CD8-positive, alpha-beta memory T cell (primary cell): ENCODE data around the gene RDX. TPM values are rescaled to one million over a fixed set of nuclear protein-coding genes. Genes with fewer than 3 reads are reported as not detected.

ENCODE experiments used
- CTCF ChIA-PET: fragments of 350-600 bp; sonication (Branson Sonifier 250); formaldehyde crosslinking; loops from one replicate; lab custom pipeline; 2021; ENCODE audit warnings: antibody characterized with exemption; lab: Charles Lee
- POLR2A ChIA-PET: fragments of 350-600 bp; sonication (Branson Sonifier 250); formaldehyde crosslinking; loops from one replicate; lab custom pipeline; 2021; ENCODE audit warnings: antibody characterized with exemption; lab: Charles Lee
- DNase-seq, 5 donors: peaks; one replicate each; pipeline versions ENCODE4 v3.0.0 to v3.0.0-alpha.2; 2020 to 2022; ENCODE audit warnings: mixed read lengths in 1 of 5
- H3K27ac ChIP-seq: one replicate; pipeline ENCODE4 v1.7.0; 2013; ENCODE audit warnings: low read depth, mild to moderate bottlenecking, low read length, moderate library complexity
- H3K27me3 ChIP-seq: 2 replicates; pipeline ENCODE4 v1.7.0; 2013; ENCODE audit warnings: low read length, mild to moderate bottlenecking; ENCODE audit not compliant: insufficient read depth, poor library complexity, severe bottlenecking
- H3K36me3 ChIP-seq: 2 replicates; pipeline ENCODE4 v1.7.0; 2013; ENCODE audit warnings: mild to moderate bottlenecking, low read length, moderate library complexity; ENCODE audit not compliant: insufficient read depth
- H3K4me1 ChIP-seq: 2 replicates; pipeline ENCODE4 v1.7.0; 2013; ENCODE audit warnings: mild to moderate bottlenecking, low read length, moderate library complexity; ENCODE audit not compliant: insufficient read depth
- H3K4me3 ChIP-seq: 2 replicates; pipeline ENCODE4 v1.7.0; 2013; ENCODE audit warnings: mild to moderate bottlenecking, low read length
- H3K9me3 ChIP-seq: 2 replicates; pipeline ENCODE4 v1.7.0; 2013; ENCODE audit warnings: mild to moderate bottlenecking, low read length
- H3K27ac Mint-ChIP-seq, 8 donors: one replicate each; pipeline ENCODE4 v1.8.0; 2020 to 2021; ENCODE audit warnings: mixed read lengths in 8 of 8, mild to moderate bottlenecking in 6 of 8, inconsistent platforms in 3 of 8, moderate library complexity in 3 of 8
- H3K27me3 Mint-ChIP-seq, 2 donors: one replicate each; pipeline ENCODE4 v1.8.0; 2020 to 2021; ENCODE audit warnings: mixed read lengths in 2 of 2, mild to moderate bottlenecking in 1 of 2, moderate library complexity in 1 of 2
- H3K36me3 Mint-ChIP-seq, 3 donors: one replicate each; pipeline ENCODE4 v1.8.0; 2020 to 2021; ENCODE audit warnings: mixed read lengths in 3 of 3, inconsistent platforms in 1 of 3, mild to moderate bottlenecking in 1 of 3
- H3K4me1 Mint-ChIP-seq, 3 donors: one replicate each; pipeline ENCODE4 v1.8.0; 2020 to 2021; ENCODE audit warnings: mixed read lengths in 3 of 3, inconsistent platforms in 1 of 3, mild to moderate bottlenecking in 1 of 3
- H3K4me3 Mint-ChIP-seq, 7 donors: one replicate each; pipeline ENCODE4 v1.8.0; 2020 to 2021; ENCODE audit warnings: mixed read lengths in 7 of 7, mild to moderate bottlenecking in 6 of 7, moderate library complexity in 4 of 7, inconsistent platforms in 2 of 7
- H3K9me3 Mint-ChIP-seq, 5 donors: one replicate each; pipeline ENCODE4 v1.8.0; 2020 to 2022; ENCODE audit warnings: mixed read lengths in 5 of 5, mild to moderate bottlenecking in 3 of 5, moderate library complexity in 2 of 5, inconsistent platforms in 1 of 5
- polyA plus RNA-seq: library from polyadenylated mRNA; unstranded; fragments of 300-500 nt; fragmentation: Illumina TruSeq; gene quantifications from one replicate; pipeline ENCODE4 v1.2.3, GENCODE V29; 2021
- total RNA-seq, 2 experiments: library from RNA; stranded (reverse); gene quantifications; one replicate each; pipeline ENCODE4 v1.2.3, GENCODE V29; 2021

The RDX gene
- total and polyA plus RNA-seq, 3 experiments from 2014 or later = 17.2 to 63.6 (median 58.5) TPM

GRCh38 chr11:110335358-110335757, 38.9 kb upstream of the RDX start:
- Histone ChIP-seq H3K4me1 (no peaks in the 10 kb centered on the region), H3K27ac (no peak overlapping the region), H3K27me3 (no peaks in the 10 kb centered on the region), H3K4me3 (no peak overlapping the region), H3K9me3 (no peaks in the 10 kb centered on the region), H3K36me3 (no peaks in the 10 kb centered on the region)
- no peaks in the 10 kb centered on the region for H3K27me3 Mint-ChIP-seq
- peaks cover 0 to 9% (median 2%) of the 10 kb centered on the region in 3 donors for H3K4me1 Mint-ChIP-seq
- POLR2A ChIA-PET = no interaction called here
- no peaks in the 10 kb centered on the region for H3K9me3 Mint-ChIP-seq
- CTCF ChIA-PET = no interaction called here
- H3K36me3 Mint-ChIP-seq = peaks cover 0 to 4% (median 3%) of the 10 kb centered on the region in 3 donors
- no peak overlapping the region for H3K27ac Mint-ChIP-seq
- DNase-seq = no peak
- H3K4me3 Mint-ChIP-seq = no peak overlapping the region

- no peaks in the 10 kb centered on the region for H3K4me1 ChIP-seq
- Mint-ChIP-seq H3K36me3 (peaks cover 0 to 9% (median 2%) of the 10 kb centered on the region in 3 donors), H3K4me1 (peaks cover 18 to 34% (median 20%) of the 10 kb centered on the region in 3 donors), H3K27me3 (no peaks in the 10 kb centered on the region), H3K4me3 (no peak overlapping the region), H3K27ac (no peak overlapping the region), H3K9me3 (peaks cover 0 to 8% (median 0%) of the 10 kb centered on the region in 5 donors)
- H3K4me3 ChIP-seq = no peak overlapping the region
- no peak for DNase-seq
- no peak overlapping the region for H3K27ac ChIP-seq
- H3K27me3 ChIP-seq = no peaks in the 10 kb centered on the region
- no peaks in the 10 kb centered on the region for H3K36me3 ChIP-seq
- ChIA-PET POLR2A (no interaction called here), CTCF (interaction anchor here (1.0 kb wide), 1 partner anchor 12 kb away, joined by 3 read pairs; no protein-coding TSS in a partner anchor)
- H3K9me3 ChIP-seq = no peaks in the 10 kb centered on the region
These were observed 35.2 kb upstream of the RDX start for GRCh38 chr11:110331626-110332025.

GRCh38 chr11:110329445-110329844, 33.0 kb upstream of the RDX start:
- Histone ChIP-seq H3K36me3 (no peaks in the 10 kb centered on the region), H3K4me3 (no peak overlapping the region), H3K4me1 (no peaks in the 10 kb centered on the region), H3K27me3 (no peaks in the 10 kb centered on the region), H3K27ac (no peak overlapping the region), H3K9me3 (no peaks in the 10 kb centered on the region)
- ChIA-PET CTCF (interaction anchor here (1.2 to 1.9 kb wide), 3 partner anchors 9 to 101 kb away, joined by 3 to 4 read pairs (median 3); partner anchors contain the start of gene FDX1), POLR2A (no interaction called here)
- Mint-ChIP-seq H3K4me1 (peaks cover 18 to 34% (median 20%) of the 10 kb centered on the region in 3 donors), H3K36me3 (peaks cover 0 to 9% (median 2%) of the 10 kb centered on the region in 3 donors), H3K27ac (peak overlapping the region; percentile 61 to 97 (median 90)), H3K27me3 (no peaks in the 10 kb centered on the region), H3K4me3 (peak overlapping the region in 5 of 7 donors; percentile 29 to 87 (median 84)), H3K9me3 (peaks cover 0 to 8% (median 0%) of the 10 kb centered on the region in 5 donors)
- DNase-seq = no peak

DNA sequence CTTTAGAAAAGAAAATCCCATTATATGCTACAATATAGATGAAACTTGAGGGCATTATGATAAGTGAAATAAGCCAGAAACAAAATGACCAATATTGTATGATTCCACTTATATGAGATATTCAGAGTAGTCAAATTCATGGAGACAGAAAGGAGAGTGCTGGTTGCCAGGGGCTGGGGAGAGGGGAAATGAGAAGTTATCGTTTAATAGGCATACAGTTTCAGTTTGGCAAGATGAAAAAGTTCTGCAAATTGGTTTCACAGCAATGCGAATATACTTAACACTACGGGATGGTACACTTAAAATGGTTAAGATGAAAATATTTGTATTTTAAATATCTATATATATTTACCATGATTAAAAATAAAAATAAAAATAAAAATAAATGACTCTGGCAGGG, 31.1 kb upstream of the RDX start:
- POLR2A ChIA-PET = interaction anchor here (0.6 to 1.3 kb wide), 4 partner anchors 18 to 43 kb away, joined by 4 to 17 read pairs (median 8); no protein-coding TSS in a partner anchor
- Mint-ChIP-seq H3K36me3 (peaks cover 0 to 6% (median 2%) of the 10 kb centered on the region in 3 donors), H3K27me3 (peaks cover 0 to under 1% of the 10 kb centered on the region in 2 donors)

GRCh38 chr11:110323786-110324185, 27.4 kb upstream of the RDX start:
- peaks cover 0 to 6% (median 0%) of the 10 kb centered on the region in 3 donors for H3K36me3 Mint-ChIP-seq
- peaks cover 11 to 17% (median 16%) of the 10 kb centered on the region in 3 donors for H3K4me1 Mint-ChIP-seq
- H3K4me3 ChIP-seq = no peak overlapping the region
- no peak overlapping the region for H3K27ac Mint-ChIP-seq
- H3K4me3 Mint-ChIP-seq = no peak overlapping the region
- CTCF ChIA-PET = no interaction called here
- POLR2A ChIA-PET = no interaction called here
- H3K9me3 ChIP-seq = no peaks in the 10 kb centered on the region
- no peak for DNase-seq
- no peaks in the 10 kb centered on the region for H3K36me3 ChIP-seq
- peaks cover 0 to 4% of the 10 kb centered on the region in 2 donors for H3K27me3 Mint-ChIP-seq
- H3K27ac ChIP-seq = no peak overlapping the region
- no peaks in the 10 kb centered on the region for H3K27me3 ChIP-seq
- H3K9me3 Mint-ChIP-seq = peaks cover 0 to 6% (median 0%) of the 10 kb centered on the region in 5 donors
- no peaks in the 10 kb centered on the region for H3K4me1 ChIP-seq

More for the DNA sequence above, 31.1 kb upstream of the RDX start:
- Histone ChIP-seq H3K4me3 (no peak overlapping the region), H3K9me3 (no peaks in the 10 kb centered on the region), H3K36me3 (no peaks in the 10 kb centered on the region), H3K27me3 (no peaks in the 10 kb centered on the region), H3K4me1 (no peaks in the 10 kb centered on the region), H3K27ac (no peak overlapping the region)
- CTCF ChIA-PET = interaction anchor here (0.6 kb wide), 1 partner anchor 80 kb away, joined by 3 read pairs; no protein-coding TSS in a partner anchor
- Mint-ChIP-seq H3K27ac (peak overlapping the region in 7 of 8 donors; percentile 13 to 95 (median 35)), H3K9me3 (peaks cover 0 to 8% (median 0%) of the 10 kb centered on the region in 5 donors), H3K4me1 (peaks cover 18 to 34% (median 20%) of the 10 kb centered on the region in 3 donors), H3K4me3 (peak overlapping the region; percentile 62 to 92 (median 86))
- DNase-seq = no peak

GRCh38 chr11:110319501-110319900, 23.1 kb upstream of the RDX start:
- Mint-ChIP-seq H3K27ac (no peak overlapping the region), H3K9me3 (no peaks in the 10 kb centered on the region), H3K27me3 (peaks cover 0 to 8% of the 10 kb centered on the region in 2 donors), H3K4me1 (no peaks in the 10 kb centered on the region), H3K36me3 (no peaks in the 10 kb centered on the region), H3K4me3 (no peak overlapping the region)
- no peaks in the 10 kb centered on the region for H3K9me3 ChIP-seq
- no peak overlapping the region for H3K4me3 ChIP-seq
- no peaks in the 10 kb centered on the region for H3K4me1 ChIP-seq
- no peaks in the 10 kb centered on the region for H3K27me3 ChIP-seq
- POLR2A ChIA-PET = no interaction called here
- no peak for DNase-seq
- CTCF ChIA-PET = interaction anchor here (1.1 to 2.1 kb wide), 2 partner anchors 10 to 118 kb away, joined by 3 to 5 read pairs; no protein-coding TSS in a partner anchor
- no peaks in the 10 kb centered on the region for H3K36me3 ChIP-seq
- H3K27ac ChIP-seq = no peak overlapping the region

GRCh38 chr11:110318638-110319404, 22.4 kb upstream of the RDX start:
- H3K4me1 ChIP-seq = no peaks in the 10 kb centered on the region
- no peaks in the 10 kb centered on the region for H3K27me3 ChIP-seq
- no peak for DNase-seq
- H3K4me3 Mint-ChIP-seq = no peak overlapping the region
- H3K9me3 Mint-ChIP-seq = no peaks in the 10 kb centered on the region
- peaks cover 0 to 8% of the 10 kb centered on the region in 2 donors for H3K27me3 Mint-ChIP-seq
- H3K36me3 ChIP-seq = no peaks in the 10 kb centered on the region
- H3K27ac ChIP-seq = no peak overlapping the region
- H3K4me3 ChIP-seq = no peak overlapping the region
- no peaks in the 10 kb centered on the region for H3K4me1 Mint-ChIP-seq
- CTCF ChIA-PET = interaction anchor here (2.1 kb wide), 1 partner anchor 118 kb away, joined by 5 read pairs; no protein-coding TSS in a partner anchor
- no peaks in the 10 kb centered on the region for H3K9me3 ChIP-seq
- H3K36me3 Mint-ChIP-seq = no peaks in the 10 kb centered on the region
- H3K27ac Mint-ChIP-seq = no peak overlapping the region
- POLR2A ChIA-PET = no interaction called here

DNA sequence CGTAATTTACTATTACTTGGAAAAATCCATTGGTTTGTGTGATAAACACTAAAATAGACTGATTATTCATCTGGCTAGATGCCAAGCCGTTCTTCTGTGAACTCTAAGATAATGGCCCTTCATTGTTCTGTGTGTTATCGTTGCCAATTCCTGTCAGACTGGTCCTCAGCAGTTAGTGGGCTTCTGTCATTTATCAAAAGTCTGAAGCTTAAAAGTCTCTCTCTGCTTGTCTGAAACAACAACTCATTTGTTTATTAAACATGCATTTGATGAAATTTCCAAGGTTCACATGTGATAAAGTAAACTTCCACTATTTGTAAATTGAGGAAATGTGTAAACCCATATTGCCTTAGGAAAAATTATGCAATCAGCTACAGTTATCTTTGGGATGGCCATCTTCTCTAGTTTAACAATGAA, 21.1 kb upstream of the RDX start:
- H3K27me3 ChIP-seq = no peaks in the 10 kb centered on the region
- H3K27ac ChIP-seq = no peak overlapping the region
- Mint-ChIP-seq H3K4me1 (no peaks in the 10 kb centered on the region), H3K9me3 (no peaks in the 10 kb centered on the region), H3K4me3 (no peak overlapping the region), H3K36me3 (no peaks in the 10 kb centered on the region), H3K27ac (no peak overlapping the region), H3K27me3 (peaks cover 0 to 7% of the 10 kb centered on the region in 2 donors)
- POLR2A ChIA-PET = no interaction called here
- H3K36me3 ChIP-seq = no peaks in the 10 kb centered on the region
- no peaks in the 10 kb centered on the region for H3K9me3 ChIP-seq
- CTCF ChIA-PET = no interaction called here
- no peak for DNase-seq
- H3K4me3 ChIP-seq = no peak overlapping the region
- no peaks in the 10 kb centered on the region for H3K4me1 ChIP-seq
